ENCODE measurements around the gene TMPRSS12.
"Not testable (repeated sequence)": the region's sequence is repeated elsewhere in the genome, so short reads cannot be mapped to it uniquely, and the experiment has no call there.

The TMPRSS12 gene

DNA sequence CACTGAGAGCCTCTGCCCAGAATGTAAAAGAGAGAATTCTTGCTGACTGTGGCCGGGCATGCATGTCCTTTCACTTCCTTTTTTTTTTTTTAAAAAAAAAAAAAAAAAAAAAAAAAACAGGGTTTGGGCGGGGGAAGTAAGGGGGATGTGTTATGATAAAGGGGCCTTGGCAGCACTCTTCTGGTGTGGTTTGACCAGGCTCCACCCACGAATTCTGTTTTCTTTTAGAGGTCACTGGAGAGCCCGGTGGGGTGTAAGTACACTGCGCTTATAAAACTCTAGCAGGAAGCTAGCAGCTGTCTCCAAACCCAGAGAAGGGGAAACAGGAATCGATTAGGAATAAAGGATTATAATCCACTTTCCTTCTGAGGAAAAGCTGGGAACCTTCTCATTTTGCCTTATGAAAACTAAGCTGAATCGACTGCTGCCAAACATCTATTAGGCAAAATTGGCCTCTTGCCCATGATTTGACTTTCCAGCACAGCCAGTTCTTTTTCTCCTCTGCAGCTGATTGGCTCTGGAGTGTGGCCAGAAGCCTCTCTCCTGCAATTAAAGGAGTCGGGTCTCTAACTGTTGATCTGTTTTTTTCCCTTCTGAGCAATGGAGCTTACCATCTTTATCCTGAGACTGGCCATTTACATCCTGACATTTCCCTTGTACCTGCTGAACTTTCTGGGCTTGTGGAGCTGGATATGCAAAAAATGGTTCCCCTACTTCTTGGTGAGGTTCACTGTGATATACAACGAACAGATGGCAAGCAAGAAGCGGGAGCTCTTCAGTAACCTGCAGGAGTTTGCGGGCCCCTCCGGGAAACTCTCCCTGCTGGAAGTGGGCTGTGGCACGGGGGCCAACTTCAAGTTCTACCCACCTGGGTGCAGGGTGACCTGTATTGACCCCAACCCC lies 82.0 kb downstream of the TMPRSS12 start:
- peak; percentile 92 for DNase-seq
- peaks cover 31% of the 10 kb centered on the region for H3K36me3 ChIP-seq
- no peaks in the 10 kb centered on the region for H3K9me3 ChIP-seq
- peak overlapping the region; percentile 98 for H3K4me3 ChIP-seq (ENCODE audit: low read depth, low read length)
- TF ChIP-seq, protein P1, sequence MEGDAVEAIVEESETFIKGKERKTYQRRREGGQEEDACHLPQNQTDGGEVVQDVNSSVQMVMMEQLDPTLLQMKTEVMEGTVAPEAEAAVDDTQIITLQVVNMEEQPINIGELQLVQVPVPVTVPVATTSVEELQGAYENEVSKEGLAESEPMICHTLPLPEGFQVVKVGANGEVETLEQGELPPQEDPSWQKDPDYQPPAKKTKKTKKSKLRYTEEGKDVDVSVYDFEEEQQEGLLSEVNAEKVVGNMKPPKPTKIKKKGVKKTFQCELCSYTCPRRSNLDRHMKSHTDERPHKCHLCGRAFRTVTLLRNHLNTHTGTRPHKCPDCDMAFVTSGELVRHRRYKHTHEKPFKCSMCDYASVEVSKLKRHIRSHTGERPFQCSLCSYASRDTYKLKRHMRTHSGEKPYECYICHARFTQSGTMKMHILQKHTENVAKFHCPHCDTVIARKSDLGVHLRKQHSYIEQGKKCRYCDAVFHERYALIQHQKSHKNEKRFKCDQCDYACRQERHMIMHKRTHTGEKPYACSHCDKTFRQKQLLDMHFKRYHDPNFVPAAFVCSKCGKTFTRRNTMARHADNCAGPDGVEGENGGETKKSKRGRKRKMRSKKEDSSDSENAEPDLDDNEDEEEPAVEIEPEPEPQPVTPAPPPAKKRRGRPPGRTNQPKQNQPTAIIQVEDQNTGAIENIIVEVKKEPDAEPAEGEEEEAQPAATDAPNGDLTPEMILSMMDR (IDR thresholded peaks at IDR 0.05; ENCODE audit: low read depth, low read length), result no peak
- no peaks in the 10 kb centered on the region for H3K27me3 ChIP-seq
- H3K4me1 ChIP-seq, result peaks cover 9% of the 10 kb centered on the region

DNA sequence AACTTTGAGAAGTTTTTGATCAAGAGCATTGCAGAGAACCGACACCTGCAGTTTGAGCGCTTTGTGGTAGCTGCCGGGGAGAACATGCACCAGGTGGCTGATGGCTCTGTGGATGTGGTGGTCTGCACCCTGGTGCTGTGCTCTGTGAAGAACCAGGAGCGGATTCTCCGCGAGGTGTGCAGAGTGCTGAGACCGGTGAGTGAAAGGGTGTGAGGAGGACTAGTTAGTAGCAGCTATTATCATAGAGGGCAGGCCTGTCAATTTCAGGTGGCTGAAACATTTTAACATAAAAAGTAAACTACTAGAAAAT lies 82.6 kb downstream of the TMPRSS12 start:
- Histone ChIP-seq H3K4me1 (peaks cover 9% of the 10 kb centered on the region), H3K27me3 (no peaks in the 10 kb centered on the region), H3K36me3 (peaks cover 37% of the 10 kb centered on the region), H3K9me3 (no peaks in the 10 kb centered on the region), H3K4me3 (ENCODE audit: low read depth, low read length) (peak overlapping the region; percentile 98)
- TF ChIP-seq, protein P1 (IDR thresholded peaks at IDR 0.05; ENCODE audit: low read depth, low read length), result no peak
- DNase-seq, result peak; percentile 42

DNA sequence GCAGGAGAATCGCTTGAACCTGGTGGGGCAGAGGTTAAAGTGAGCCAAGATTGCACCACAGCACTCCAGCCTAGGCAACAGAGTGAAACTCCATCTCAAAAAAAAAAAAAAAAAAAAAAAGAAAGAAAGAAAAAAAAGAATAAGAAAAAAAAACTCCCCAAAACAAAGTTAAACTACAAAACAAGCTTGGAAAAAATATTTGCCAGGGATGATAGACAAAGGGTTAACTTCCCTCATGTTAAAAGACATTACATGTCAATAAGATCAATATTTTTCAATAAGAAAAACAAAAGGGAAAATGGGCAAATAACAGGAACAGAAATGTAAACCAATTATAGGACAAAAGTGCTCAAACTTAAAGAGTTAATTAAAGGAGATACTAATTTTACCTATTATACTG lies 83.2 kb downstream of the TMPRSS12 start:
- Histone ChIP-seq H3K9me3 (no peaks in the 10 kb centered on the region), H3K4me1 (peaks cover 9% of the 10 kb centered on the region), H3K4me3 (ENCODE audit: low read depth, low read length) (peak overlapping the region; percentile 98)

DNA sequence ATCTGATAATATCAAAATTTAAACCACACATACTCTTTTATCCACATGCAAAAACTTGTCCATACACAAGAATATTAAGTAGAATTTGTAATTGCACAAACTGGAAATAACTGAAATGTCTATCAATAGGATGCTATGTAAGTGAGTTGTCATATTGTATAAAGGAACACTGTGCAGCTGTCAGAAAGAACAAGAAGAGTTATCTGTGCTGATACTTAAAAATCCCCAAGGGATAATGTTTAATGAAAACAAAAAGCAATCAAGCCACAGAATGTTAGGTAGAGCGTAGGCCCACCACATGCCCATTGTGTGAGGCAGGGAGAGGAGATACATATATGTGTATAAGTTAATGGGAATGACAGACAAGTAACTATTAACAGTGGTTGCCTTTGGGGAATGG lies 83.7 kb downstream of the TMPRSS12 start:
- peaks cover 48% of the 10 kb centered on the region for H3K36me3 ChIP-seq
- no peaks in the 10 kb centered on the region for H3K9me3 ChIP-seq
- no peak for DNase-seq
- peaks cover 9% of the 10 kb centered on the region for H3K4me1 ChIP-seq
- TF ChIP-seq, protein P1 (IDR thresholded peaks at IDR 0.05; ENCODE audit: low read depth, low read length), result no peak
- H3K27me3 ChIP-seq, result no peaks in the 10 kb centered on the region
- H3K4me3 ChIP-seq (ENCODE audit: low read depth, low read length), result peak overlapping the region; percentile 98

More for the DNA sequence above, 83.2 kb downstream of the TMPRSS12 start:
- no peak for DNase-seq
- TF ChIP-seq, protein P1 (IDR thresholded peaks at IDR 0.05; ENCODE audit: low read depth, low read length), result no peak
- peaks cover 44% of the 10 kb centered on the region for H3K36me3 ChIP-seq
- H3K27me3 ChIP-seq, result no peaks in the 10 kb centered on the region

DNA sequence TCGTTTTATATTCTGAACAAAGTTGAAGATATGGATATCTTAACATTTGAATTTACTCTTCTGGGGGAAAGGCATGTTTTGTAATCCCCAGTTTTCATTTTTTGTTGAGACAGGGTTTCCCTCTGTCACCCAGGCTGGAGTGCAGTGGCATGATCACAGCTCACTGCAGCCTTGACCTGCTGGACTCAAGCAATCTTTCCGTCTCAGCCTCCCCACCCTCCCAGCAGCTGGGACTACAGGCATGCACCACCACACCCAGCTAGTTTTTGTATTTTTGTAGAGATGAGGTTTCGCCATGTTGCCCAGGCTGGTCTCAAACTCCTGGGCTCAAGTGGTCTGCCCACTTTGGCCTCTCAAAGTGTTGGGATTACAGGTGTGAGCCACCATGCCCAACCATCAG lies 84.2 kb downstream of the TMPRSS12 start:
- not testable (repeated sequence) for H3K27me3 ChIP-seq, DNase-seq, H3K9me3 ChIP-seq, H3K4me1 ChIP-seq
- Histone ChIP-seq H3K4me3 (ENCODE audit: low read depth, low read length) (peak overlapping the region; percentile 98), H3K36me3 (peaks cover 51% of the 10 kb centered on the region)

DNA sequence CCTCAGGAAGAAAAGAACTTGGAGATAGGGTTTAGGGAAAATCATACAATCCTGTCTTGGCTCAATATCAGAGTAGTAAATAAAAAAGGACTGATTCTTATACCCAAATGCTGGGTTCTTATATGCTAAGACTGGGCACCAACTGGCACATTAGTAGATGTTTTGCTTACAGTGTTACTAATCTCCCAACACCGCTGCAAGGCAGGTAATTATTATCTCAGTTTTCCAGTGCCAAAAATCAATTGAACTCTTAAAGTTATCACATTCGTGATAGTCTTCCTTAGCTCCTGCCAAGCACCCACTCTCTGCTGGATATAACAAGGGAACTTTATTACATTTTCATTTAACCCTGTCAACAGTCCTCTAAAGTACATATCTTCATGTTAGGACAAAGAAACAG lies 84.6 kb downstream of the TMPRSS12 start:
- DNase-seq, result no peak
- Histone ChIP-seq H3K4me3 (ENCODE audit: low read depth, low read length) (peak overlapping the region; percentile 98), H3K4me1 (peaks cover 9% of the 10 kb centered on the region)

More for the DNA sequence above, 84.6 kb downstream of the TMPRSS12 start:
- H3K27me3 ChIP-seq, result no peaks in the 10 kb centered on the region
- no peaks in the 10 kb centered on the region for H3K9me3 ChIP-seq
- H3K36me3 ChIP-seq, result peaks cover 55% of the 10 kb centered on the region
- TF ChIP-seq, protein P1 (IDR thresholded peaks at IDR 0.05; ENCODE audit: low read depth, low read length), result no peak
